Stimulated activated CD4-positive, alpha-beta T cell treated with anti-CD3 and anti-CD28 coated beads, Interleukin-12 subunit alpha, Interleukin-12 subunit beta, amount 100 ng/mL, for 24 hours (primary cell): Measurements from ENCODE around the gene CDR2.
"Not testable (repeated sequence)": the region's sequence is repeated elsewhere in the genome, so short reads cannot be mapped to it uniquely, and the experiment has no call there.

Experiments used
- DNase-seq, 2 experiments: peaks; one replicate each; pipeline ENCODE4 v3.0.0-alpha.2; 2020; ENCODE audit warnings: low read depth in 2 of 2

The CDR2 gene

DNA sequence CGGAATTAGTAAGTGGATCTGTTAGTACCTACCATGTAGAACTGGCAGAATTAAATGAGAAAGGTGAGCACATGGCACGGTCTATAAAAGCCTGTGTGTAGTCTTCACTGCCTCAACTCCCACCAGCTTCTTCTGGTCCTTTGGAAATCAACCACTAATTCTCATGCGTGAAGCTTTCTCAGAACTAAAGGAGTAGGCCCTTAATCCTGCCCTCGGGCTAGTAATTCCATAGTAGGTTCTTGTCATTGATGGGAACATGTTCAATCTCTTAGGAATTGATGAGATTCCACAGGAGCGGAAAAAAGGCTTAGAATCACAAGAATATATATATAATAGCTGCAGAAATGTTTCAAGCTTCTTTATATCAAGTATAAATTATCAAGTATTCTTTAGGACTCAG lies 21.7 kb downstream of the CDR2 start:
- no peak for DNase-seq

DNA sequence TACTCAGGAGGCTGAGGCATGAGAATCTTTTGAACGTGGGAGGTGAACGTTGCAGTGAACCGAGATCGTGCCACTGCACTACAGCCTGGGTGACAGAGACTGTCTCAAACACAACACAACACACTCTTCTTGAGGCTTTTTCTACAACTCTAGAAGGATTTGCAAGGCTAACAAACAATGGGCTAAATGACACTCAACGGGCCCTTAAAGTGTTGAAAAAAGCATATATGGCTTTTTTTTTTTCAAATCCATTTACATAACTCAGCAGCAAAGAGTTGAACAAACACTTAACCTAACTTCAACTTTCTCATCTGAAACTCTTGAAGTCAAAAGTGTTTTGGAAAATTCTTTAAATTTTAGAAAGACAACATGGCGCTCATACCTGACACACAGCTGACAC lies 22.3 kb downstream of the CDR2 start:
- no peak for DNase-seq

- DNase-seq: not testable (repeated sequence)
Measured at GRCh38 chr16:22351017-22351416, 23.4 kb downstream of the CDR2 start.

GRCh38 chr16:22348291-22348690 lies 26.1 kb downstream of the CDR2 start:
- DNase-seq: no peak

DNA sequence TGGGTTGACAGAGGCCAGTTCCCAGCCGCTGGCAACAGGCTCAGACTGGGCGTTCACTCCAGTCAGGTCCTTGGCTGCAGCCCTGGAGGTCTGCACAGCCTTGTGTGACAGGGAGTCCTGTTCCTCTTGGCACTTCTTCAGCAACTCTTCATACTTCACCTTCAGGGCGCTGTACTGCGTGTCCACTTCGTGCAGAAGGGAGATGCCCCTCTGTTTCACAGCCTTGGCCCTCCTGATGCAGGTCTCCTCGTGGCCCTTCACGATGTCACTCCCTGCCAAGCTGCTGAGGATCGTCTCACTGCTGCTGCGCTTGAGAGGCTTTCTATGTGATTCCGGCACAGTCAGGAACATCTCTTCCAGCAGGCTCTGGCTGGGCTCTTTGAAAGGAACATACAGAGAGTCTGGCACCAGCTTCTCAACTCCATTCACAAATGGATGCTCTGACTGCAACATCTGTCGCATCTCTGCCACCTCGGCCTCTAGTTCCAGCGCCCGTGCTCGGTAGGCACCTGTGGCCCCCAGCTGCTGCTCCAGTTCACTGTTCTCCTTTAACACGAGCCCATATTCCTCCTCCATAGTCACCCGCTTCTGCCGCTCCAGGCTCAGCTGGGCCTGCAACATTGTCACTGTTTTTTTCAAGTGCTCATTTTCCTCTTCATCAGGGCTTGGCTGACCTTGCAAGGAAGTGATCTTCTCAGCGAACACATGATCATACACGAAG lies 27.2 kb downstream of the CDR2 start:
- DNase-seq: no peak

GRCh38 chr16:22346483-22346882 lies 27.9 kb downstream of the CDR2 start:
- no peak for DNase-seq

- DNase-seq: no peak
Measured at GRCh38 chr16:22342082-22342481, 32.3 kb downstream of the CDR2 start.

DNA sequence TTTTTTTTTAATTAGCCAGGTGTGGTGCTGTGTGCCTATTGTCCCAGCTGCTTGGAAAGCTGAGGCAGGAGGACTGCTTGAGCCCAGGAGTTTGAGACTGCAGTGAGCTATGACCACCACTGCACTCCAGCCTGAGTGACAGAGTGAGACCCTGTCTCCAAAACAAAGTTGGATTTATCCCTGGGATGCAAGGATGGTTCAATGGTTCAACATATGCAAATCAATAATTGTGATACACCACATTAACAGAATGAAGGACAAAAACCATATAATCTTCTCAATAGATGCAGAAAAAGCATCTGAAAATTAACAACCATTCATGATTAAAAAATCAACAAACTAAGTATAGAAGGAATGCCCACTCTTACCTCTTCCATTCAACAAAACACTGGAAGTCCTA lies 33.5 kb downstream of the CDR2 start:
- DNase-seq: no peak

- no peak for DNase-seq
Measured at GRCh38 chr16:22337849-22338635, 36.4 kb downstream of the CDR2 start.

DNA sequence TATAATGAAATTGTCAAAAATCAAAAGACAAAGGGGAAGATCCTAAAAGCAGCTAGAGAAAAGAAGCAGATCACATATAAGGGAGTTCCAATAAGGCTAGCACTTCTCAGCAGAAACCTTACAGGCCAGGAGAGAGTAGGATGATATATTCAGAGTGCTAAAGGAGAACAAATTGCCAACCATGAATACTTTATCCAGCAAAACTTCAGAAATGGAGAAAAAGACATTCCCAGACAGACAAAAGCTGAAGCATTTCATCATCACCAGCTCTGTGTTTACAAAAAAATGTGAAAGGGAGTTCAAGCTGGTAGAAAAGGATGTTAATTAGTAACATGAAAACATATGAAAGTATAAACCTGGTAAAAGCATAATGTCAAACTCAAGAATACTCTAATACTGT lies 37.4 kb downstream of the CDR2 start:
- DNase-seq: no peak

DNA sequence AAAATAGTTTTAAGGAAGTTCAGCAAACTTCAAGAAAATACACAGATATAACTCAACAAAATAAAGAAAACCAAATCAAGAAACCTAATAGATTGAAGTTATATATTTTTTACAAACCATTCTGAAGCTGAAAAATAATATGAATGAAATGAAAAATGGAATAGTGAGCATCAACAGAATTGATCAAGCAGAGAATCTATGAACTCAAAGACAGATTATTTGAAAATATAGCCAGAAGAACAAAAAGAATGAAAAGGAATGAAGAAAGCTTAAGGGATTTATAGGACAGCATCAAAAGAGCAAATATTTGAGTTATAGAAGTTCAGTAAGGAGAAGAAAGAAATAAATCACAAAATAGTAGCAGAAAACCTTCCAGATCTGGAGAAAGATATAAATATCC lies 37.8 kb downstream of the CDR2 start:
- no peak for DNase-seq

DNA sequence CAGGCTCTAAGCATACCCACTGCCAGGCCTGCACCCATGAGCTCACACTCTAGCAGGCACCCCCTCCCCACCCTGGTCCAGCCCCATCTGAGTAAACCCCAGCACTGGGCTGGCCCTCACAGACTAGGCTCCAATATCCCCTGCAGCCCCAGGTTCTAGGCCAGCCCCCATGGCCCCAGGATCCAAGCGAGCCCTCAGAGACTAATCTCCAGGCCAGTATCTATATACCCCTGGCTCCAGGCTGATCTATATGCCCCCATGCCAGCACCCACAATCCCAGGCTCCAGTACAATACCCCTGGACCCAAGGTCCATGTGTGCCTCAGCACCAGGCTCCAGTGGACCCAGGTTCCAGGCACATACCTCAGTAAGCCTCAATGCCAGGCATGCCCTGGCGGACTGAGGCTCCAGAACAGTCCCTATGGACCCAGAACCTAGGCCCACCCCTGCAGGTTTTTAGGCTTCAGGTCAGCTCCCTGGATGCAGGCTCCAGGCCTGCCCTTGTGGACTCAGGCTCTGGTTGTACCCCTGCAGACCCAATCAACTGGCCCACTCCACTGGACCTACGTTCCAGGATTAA lies 38.7 kb downstream of the CDR2 start:
- DNase-seq: no peak

GRCh38 chr16:22333457-22333994 lies 40.9 kb downstream of the CDR2 start:
- no peak for DNase-seq

- no peak for DNase-seq
Measured at GRCh38 chr16:22330326-22330725, 44.1 kb downstream of the CDR2 start.

DNA sequence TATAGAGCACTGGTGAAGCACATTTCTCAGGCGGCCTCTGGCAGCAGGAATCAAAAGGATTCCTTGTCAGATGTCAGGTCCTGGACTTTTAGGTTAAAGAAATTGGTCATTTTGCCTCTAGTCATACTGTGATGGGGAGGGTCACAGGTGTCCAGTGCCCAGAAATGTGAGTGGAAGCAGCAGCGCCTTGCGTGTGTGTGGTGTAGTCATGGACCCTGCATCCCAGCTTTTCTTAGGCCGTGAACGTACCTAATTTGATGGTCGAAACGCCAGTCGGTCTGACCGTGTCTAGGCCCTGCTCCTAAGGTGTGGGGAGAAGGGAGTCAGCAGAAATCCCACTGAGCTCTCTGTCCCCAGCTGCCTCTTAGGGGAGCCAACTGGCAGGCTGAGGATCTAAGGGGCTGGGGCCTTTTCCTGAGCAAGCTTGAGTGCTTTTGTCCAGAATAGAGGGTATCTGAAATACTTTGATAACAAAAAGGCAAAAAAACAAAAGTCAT lies 45.2 kb downstream of the CDR2 start:
- DNase-seq: no peak

- DNase-seq: no peak
Measured at GRCh38 chr16:22328081-22328725, 46.2 kb downstream of the CDR2 start.

- no peak for DNase-seq
Measured at GRCh38 chr16:22327446-22327775, 47.0 kb downstream of the CDR2 start.

GRCh38 chr16:22326771-22327445 lies 47.5 kb downstream of the CDR2 start:
- DNase-seq: no peak

GRCh38 chr16:22326369-22326652 lies 48.1 kb downstream of the CDR2 start:
- no peak for DNase-seq

DNA sequence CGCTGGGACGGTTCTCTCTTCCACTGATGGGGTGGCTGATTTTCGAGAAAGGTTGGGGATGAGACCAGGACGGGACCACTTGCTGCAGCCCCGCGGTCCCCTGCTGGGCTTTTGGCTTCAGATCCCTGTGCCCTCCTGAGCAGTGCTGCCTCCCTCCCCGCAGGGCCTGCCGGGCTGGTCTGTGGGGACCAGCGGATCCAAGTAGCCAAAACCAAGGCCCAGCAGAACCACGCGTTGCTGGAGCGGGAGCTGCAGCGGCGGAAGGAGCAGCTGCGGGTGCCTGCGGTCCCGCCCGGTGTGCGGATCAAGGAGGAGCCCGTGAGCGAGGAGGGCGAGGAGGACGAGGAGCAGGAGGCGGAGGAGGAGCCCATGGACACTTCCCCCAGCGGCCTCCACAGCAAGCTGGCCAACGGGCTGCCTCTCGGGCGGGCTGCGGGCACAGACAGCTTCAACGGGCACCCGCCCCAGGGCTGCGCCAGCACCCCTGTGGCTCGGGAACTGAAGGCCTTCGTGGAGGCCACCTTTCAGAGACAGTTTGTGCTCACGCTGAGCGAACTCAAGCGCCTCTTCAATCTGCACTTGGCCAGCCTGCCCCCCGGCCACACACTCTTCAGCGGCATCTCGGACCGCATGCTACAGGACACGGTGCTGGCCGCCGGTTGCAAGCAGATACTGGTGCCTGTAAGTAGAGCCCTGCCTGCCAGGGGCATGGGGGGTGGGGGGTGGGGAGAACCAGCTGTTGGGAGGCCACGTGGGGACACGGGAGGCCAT lies 48.6 kb downstream of the CDR2 start:
- no peak for DNase-seq
